Inflammatory macrophage treated with lipopolysaccharide for 1 hour (primary cell): ENCODE measurements around the gene CSH2.

ENCODE experiments used
- DNase-seq, 2 donors: peaks; one replicate each; pipeline ENCODE4 v3.0.0-alpha.2; 2020 to 2022

CSH2 gene

GRCh38 chr17:63850401-63850800 is 23.1 kb downstream of the CSH2 start:
- DNase-seq = no peak

GRCh38 chr17:63848834-63849689 is 24.4 kb downstream of the CSH2 start:
- peak; percentile 94 to 98 for DNase-seq

- DNase-seq = no peak
Measured at GRCh38 chr17:63847525-63848249, 25.8 kb downstream of the CSH2 start.

- DNase-seq = no peak
Measured at GRCh38 chr17:63845509-63845908, 28.0 kb downstream of the CSH2 start.

GRCh38 chr17:63843910-63844677 is 29.4 kb downstream of the CSH2 start:
- DNase-seq = no peak

GRCh38 chr17:63843387-63843888 is 30.0 kb downstream of the CSH2 start:
- DNase-seq = peak; percentile 51 to 62

- DNase-seq = peak; percentile 98 to 99
Measured at GRCh38 chr17:63842540-63843386, 30.7 kb downstream of the CSH2 start, which contains the start of gene SMARCD2. Gene SMARCD2 (minus strand): TSS chr17:63842685. CDS start chr17:63842674, 11 bp downstream.

GRCh38 chr17:63842173-63842539 is 31.3 kb downstream of the CSH2 start:
- DNase-seq = peak in 1 of 2 donors; percentile 2

GRCh38 chr17:63841350-63842172 is 31.9 kb downstream of the CSH2 start:
- DNase-seq = peak; percentile 64 to 70

GRCh38 chr17:63840591-63841349 is 32.7 kb downstream of the CSH2 start:
- peak in 1 of 2 donors; percentile 3 for DNase-seq

- no peak for DNase-seq
Measured at GRCh38 chr17:63838631-63839171, 34.8 kb downstream of the CSH2 start.

GRCh38 chr17:63837962-63838600 is 35.4 kb downstream of the CSH2 start:
- DNase-seq = no peak

- no peak for DNase-seq
Measured at GRCh38 chr17:63837480-63837879, 36.0 kb downstream of the CSH2 start.

GRCh38 chr17:63836811-63837210 is 36.7 kb downstream of the CSH2 start:
- no peak for DNase-seq

- DNase-seq = no peak
Measured at GRCh38 chr17:63835167-63835720, 38.2 kb downstream of the CSH2 start.

GRCh38 chr17:63834431-63835166 is 38.9 kb downstream of the CSH2 start:
- peak; percentile 62 to 70 for DNase-seq

GRCh38 chr17:63833741-63834373 is 39.6 kb downstream of the CSH2 start:
- DNase-seq = no peak
